Measurements from ENCODE around the gene NOLC1.

NOLC1 gene

GRCh38 chr10:102132193-102132562, 20.0 kb upstream of the NOLC1 start:
- peaks cover 32% of the 10 kb centered on the region for H3K79me2 ChIP-seq
- H3K27ac ChIP-seq, result peak overlapping the region; percentile 87
- H3K9me3 ChIP-seq (ENCODE audit: control insufficient read depth, low read length), result no peaks in the 10 kb centered on the region
- peak overlapping the region; percentile 59 for H3K4me3 ChIP-seq (ENCODE audit: low read depth, low read length)
- TF ChIP-seq, protein P1, sequence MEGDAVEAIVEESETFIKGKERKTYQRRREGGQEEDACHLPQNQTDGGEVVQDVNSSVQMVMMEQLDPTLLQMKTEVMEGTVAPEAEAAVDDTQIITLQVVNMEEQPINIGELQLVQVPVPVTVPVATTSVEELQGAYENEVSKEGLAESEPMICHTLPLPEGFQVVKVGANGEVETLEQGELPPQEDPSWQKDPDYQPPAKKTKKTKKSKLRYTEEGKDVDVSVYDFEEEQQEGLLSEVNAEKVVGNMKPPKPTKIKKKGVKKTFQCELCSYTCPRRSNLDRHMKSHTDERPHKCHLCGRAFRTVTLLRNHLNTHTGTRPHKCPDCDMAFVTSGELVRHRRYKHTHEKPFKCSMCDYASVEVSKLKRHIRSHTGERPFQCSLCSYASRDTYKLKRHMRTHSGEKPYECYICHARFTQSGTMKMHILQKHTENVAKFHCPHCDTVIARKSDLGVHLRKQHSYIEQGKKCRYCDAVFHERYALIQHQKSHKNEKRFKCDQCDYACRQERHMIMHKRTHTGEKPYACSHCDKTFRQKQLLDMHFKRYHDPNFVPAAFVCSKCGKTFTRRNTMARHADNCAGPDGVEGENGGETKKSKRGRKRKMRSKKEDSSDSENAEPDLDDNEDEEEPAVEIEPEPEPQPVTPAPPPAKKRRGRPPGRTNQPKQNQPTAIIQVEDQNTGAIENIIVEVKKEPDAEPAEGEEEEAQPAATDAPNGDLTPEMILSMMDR (IDR thresholded peaks at IDR 0.05), result no peak
- peaks cover 4% of the 10 kb centered on the region for H3K4me1 ChIP-seq
- no peaks in the 10 kb centered on the region for H3K27me3 ChIP-seq (ENCODE audit: control insufficient read depth, insufficient read depth, low read length)
- H3K4me2 ChIP-seq (ENCODE audit: low read length), result peak overlapping the region; percentile 91
- peak overlapping the region; percentile 96 for H2AFZ ChIP-seq
- no peaks in the 10 kb centered on the region for H3K36me3 ChIP-seq (ENCODE audit: control insufficient read depth, insufficient read depth, low read length)
- no peak overlapping the region for H3K9ac ChIP-seq

DNA sequence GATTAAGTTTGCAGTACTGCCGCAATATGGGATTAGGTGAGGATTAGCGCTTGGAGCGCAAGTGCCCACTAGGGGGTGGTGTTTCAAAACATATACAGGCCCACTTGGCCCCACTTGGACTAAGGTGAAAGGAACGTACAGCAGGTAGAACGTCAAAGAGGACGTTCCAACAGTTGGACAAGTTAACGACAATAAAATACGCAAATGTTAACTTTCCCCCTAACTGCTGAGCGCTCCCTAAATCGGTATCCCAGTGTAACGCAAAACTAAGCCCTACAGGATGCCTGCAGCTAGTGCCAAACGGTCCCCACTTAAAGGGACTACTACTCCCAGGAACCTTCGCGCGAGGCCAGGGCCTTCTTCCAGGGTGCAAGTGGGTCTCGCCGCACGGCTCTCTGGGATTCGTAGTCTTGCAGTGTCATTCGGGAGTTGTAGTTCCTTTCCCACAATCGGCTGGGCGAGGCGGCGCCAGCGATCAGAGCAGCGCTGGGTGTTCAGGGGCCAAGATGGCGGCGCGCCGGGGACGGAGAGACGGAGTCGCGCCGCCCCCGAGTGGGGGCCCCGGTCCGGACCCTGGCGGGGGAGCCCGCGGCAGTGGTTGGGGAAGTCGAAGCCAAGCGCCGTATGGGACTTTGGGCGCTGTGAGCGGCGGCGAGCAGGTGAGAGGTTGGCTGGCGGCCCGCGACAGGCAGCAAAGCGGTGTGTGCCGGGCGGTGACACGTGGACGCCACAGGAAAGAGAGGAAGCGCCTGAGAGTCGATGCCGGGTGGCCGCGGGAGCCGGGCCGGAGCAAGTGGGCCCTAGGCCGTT, 19.4 kb upstream of the NOLC1 start, which contains the start of gene PPRC1:
Gene PPRC1 (plus strand): TSS at position 478 of the 810 bp plus-strand sequence. CDS start 29 bp downstream, at position 507.
- H2AFZ ChIP-seq, result peak within 1 kb of the TSS; percentile 96
- TF ChIP-seq, protein P1 (IDR thresholded peaks at IDR 0.05), result peak; percentile 91
- peak within 1 kb of the TSS; percentile 89 for H3K4me3 ChIP-seq (ENCODE audit: low read depth, low read length)
- H3K9ac ChIP-seq, result peak within 1 kb of the TSS; percentile 38
- H3K9me3 ChIP-seq (ENCODE audit: control insufficient read depth, low read length), result no peaks in the 10 kb centered on the region
- H3K27ac ChIP-seq, result peak within 1 kb of the TSS; percentile 87
- H3K79me2 ChIP-seq, result peaks cover 32% of the 10 kb centered on the region
- no peaks in the 10 kb centered on the region for H3K27me3 ChIP-seq (ENCODE audit: control insufficient read depth, insufficient read depth, low read length)
- H3K4me2 ChIP-seq (ENCODE audit: low read length), result peak within 1 kb of the TSS; percentile 91
- H3K36me3 ChIP-seq (ENCODE audit: control insufficient read depth, insufficient read depth, low read length), result no peaks in the 10 kb centered on the region
- peaks cover 4% of the 10 kb centered on the region for H3K4me1 ChIP-seq

DNA sequence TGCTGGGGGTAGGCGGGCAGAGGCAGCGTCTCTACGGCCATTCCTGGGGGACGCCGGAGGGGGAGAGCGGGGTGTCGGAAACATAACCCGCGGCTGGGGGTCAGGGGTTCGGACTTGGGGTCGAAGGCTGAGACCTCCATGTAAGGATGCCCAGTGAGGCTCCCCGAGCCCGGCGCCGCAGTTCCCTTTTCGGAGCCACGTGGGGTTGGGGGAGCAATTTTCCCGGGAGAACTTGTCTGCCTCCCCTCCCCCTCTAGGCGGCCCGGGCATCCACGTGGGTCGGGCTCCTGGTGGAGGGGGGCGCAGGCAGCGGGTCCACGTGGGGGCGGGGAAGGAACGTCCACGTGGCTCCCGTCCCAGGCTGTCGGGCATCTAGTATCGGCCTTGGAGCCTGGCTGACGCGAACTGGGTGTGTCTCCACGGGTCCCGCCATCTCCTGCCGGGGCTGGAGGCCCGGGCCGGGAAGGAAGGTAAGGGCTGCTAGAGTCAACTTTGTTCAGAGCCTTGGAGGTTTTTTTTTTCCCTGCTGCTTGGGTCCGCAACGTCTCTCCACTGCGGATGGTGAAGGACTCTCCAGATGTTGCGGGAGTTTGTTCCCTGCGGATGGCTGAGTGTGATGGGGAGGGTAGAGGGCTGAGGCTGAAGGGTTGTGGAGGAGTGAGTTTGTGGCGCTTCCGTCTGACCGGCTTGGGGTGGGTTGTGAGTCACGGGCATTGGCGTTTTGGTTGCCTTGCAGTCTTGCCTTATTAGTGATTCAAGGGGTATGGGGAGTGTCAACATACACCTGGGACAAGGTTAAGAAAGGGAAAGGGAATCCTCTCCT, 18.6 kb upstream of the NOLC1 start:
- Histone ChIP-seq H3K4me1 (peaks cover 4% of the 10 kb centered on the region), H2AFZ (peak overlapping the region; percentile 96), H3K4me3 (ENCODE audit: low read depth, low read length) (peak overlapping the region; percentile 89), H3K9ac (peak overlapping the region; percentile 38), H3K79me2 (peaks cover 32% of the 10 kb centered on the region), H3K4me2 (ENCODE audit: low read length) (peak overlapping the region; percentile 91), H3K36me3 (ENCODE audit: control insufficient read depth, insufficient read depth, low read length) (no peaks in the 10 kb centered on the region), H3K9me3 (ENCODE audit: control insufficient read depth, low read length) (no peaks in the 10 kb centered on the region), H3K27me3 (ENCODE audit: control insufficient read depth, insufficient read depth, low read length) (no peaks in the 10 kb centered on the region), H3K27ac (peak overlapping the region; percentile 87)
- TF ChIP-seq, protein P1 (IDR thresholded peaks at IDR 0.05), result no peak

- no peak overlapping the region for H2AFZ ChIP-seq
- no peak overlapping the region for H3K27ac ChIP-seq
- H3K36me3 ChIP-seq (ENCODE audit: control insufficient read depth, insufficient read depth, low read length), result no peaks in the 10 kb centered on the region
- peaks cover 4% of the 10 kb centered on the region for H3K4me1 ChIP-seq
- peaks cover 32% of the 10 kb centered on the region for H3K79me2 ChIP-seq
- no peak overlapping the region for H3K4me3 ChIP-seq (ENCODE audit: low read depth, low read length)
- no peaks in the 10 kb centered on the region for H3K27me3 ChIP-seq (ENCODE audit: control insufficient read depth, insufficient read depth, low read length)
- peak overlapping the region; percentile 91 for H3K4me2 ChIP-seq (ENCODE audit: low read length)
- TF ChIP-seq, protein P1 (IDR thresholded peaks at IDR 0.05), result no peak
- H3K9ac ChIP-seq, result no peak overlapping the region
- H3K9me3 ChIP-seq (ENCODE audit: control insufficient read depth, low read length), result no peaks in the 10 kb centered on the region
Observed at GRCh38 chr10:102134416-102134815, 17.8 kb upstream of the NOLC1 start.
